ENCODE data around the gene EDNRA.

Gene EDNRA

GRCh38 chr4:147576084-147576483 is 95.2 kb downstream of the EDNRA start:
- no peaks in the 10 kb centered on the region for H3K9me3 ChIP-seq (ENCODE audit: insufficient read depth, low read length)
- no peaks in the 10 kb centered on the region for H3K4me1 ChIP-seq (ENCODE audit: insufficient read depth, insufficient read length)
- no peaks in the 10 kb centered on the region for H3K27me3 ChIP-seq (ENCODE audit: insufficient read depth, insufficient read length)
- H3K36me3 ChIP-seq (ENCODE audit: insufficient read depth, insufficient read length, low read length) = no peaks in the 10 kb centered on the region
- no peak overlapping the region for H3K4me3 ChIP-seq (ENCODE audit: insufficient read length, low read depth)
- no peak overlapping the region for H3K9ac ChIP-seq (ENCODE audit: insufficient read length, low read depth)
- no peak for TF ChIP-seq SUZ12 (IDR thresholded peaks at IDR 0.05; ENCODE audit: extremely low read depth, insufficient read depth, insufficient read length)
- no peak for TF ChIP-seq ZNF274 (IDR thresholded peaks at IDR 0.05; ENCODE audit: low read depth, low read length)
- no peak for TF ChIP-seq YY1 (IDR thresholded peaks at IDR 0.05; ENCODE audit: insufficient read depth, insufficient read length)
- DNase-seq (ENCODE audit: low read depth, low spot score) = no peak

GRCh38 chr4:147578051-147578476 is 97.2 kb downstream of the EDNRA start:
- Histone ChIP-seq H3K4me1 (ENCODE audit: insufficient read depth, insufficient read length) (no peaks in the 10 kb centered on the region), H3K4me3 (ENCODE audit: insufficient read length, low read depth) (no peak overlapping the region), H3K36me3 (ENCODE audit: insufficient read depth, insufficient read length, low read length) (no peaks in the 10 kb centered on the region), H3K9me3 (ENCODE audit: insufficient read depth, low read length) (no peaks in the 10 kb centered on the region), H3K9ac (ENCODE audit: insufficient read length, low read depth) (no peak overlapping the region), H3K27me3 (ENCODE audit: insufficient read depth, insufficient read length) (no peaks in the 10 kb centered on the region)
- TF ChIP-seq ZNF274 (IDR thresholded peaks at IDR 0.05; ENCODE audit: low read depth, low read length) (no peak), YY1 (IDR thresholded peaks at IDR 0.05; ENCODE audit: insufficient read depth, insufficient read length) (no peak), SUZ12 (IDR thresholded peaks at IDR 0.05; ENCODE audit: extremely low read depth, insufficient read depth, insufficient read length) (no peak)
- DNase-seq (ENCODE audit: low read depth, low spot score) = no peak

GRCh38 chr4:147578593-147578992 is 97.7 kb downstream of the EDNRA start:
- no peak overlapping the region for H3K9ac ChIP-seq (ENCODE audit: insufficient read length, low read depth)
- no peaks in the 10 kb centered on the region for H3K36me3 ChIP-seq (ENCODE audit: insufficient read depth, insufficient read length, low read length)
- H3K4me1 ChIP-seq (ENCODE audit: insufficient read depth, insufficient read length) = no peaks in the 10 kb centered on the region
- no peak for DNase-seq (ENCODE audit: low read depth, low spot score)
- H3K27me3 ChIP-seq (ENCODE audit: insufficient read depth, insufficient read length) = no peaks in the 10 kb centered on the region
- H3K9me3 ChIP-seq (ENCODE audit: insufficient read depth, low read length) = no peaks in the 10 kb centered on the region
- no peak for TF ChIP-seq SUZ12 (IDR thresholded peaks at IDR 0.05; ENCODE audit: extremely low read depth, insufficient read depth, insufficient read length)
- no peak for TF ChIP-seq ZNF274 (IDR thresholded peaks at IDR 0.05; ENCODE audit: low read depth, low read length)
- no peak for TF ChIP-seq YY1 (IDR thresholded peaks at IDR 0.05; ENCODE audit: insufficient read depth, insufficient read length)
- no peak overlapping the region for H3K4me3 ChIP-seq (ENCODE audit: insufficient read length, low read depth)

GRCh38 chr4:147580396-147580795 is 99.5 kb downstream of the EDNRA start:
- TF ChIP-seq ZNF274 (IDR thresholded peaks at IDR 0.05; ENCODE audit: low read depth, low read length) (no peak), YY1 (IDR thresholded peaks at IDR 0.05; ENCODE audit: insufficient read depth, insufficient read length) (no peak), SUZ12 (IDR thresholded peaks at IDR 0.05; ENCODE audit: extremely low read depth, insufficient read depth, insufficient read length) (no peak)

GRCh38 chr4:147581606-147582350 is 100.9 kb downstream of the EDNRA start:
- no peak for TF ChIP-seq SUZ12 (IDR thresholded peaks at IDR 0.05; ENCODE audit: extremely low read depth, insufficient read depth, insufficient read length)
- no peak for TF ChIP-seq ZNF274 (IDR thresholded peaks at IDR 0.05; ENCODE audit: low read depth, low read length)
- no peak for TF ChIP-seq YY1 (IDR thresholded peaks at IDR 0.05; ENCODE audit: insufficient read depth, insufficient read length)
- DNase-seq (ENCODE audit: low read depth, low spot score) = no peak

More at GRCh38 chr4:147580396-147580795, 99.5 kb downstream of the EDNRA start:
- Histone ChIP-seq H3K4me3 (ENCODE audit: insufficient read length, low read depth) (no peak overlapping the region), H3K27me3 (ENCODE audit: insufficient read depth, insufficient read length) (no peaks in the 10 kb centered on the region), H3K9ac (ENCODE audit: insufficient read length, low read depth) (no peak overlapping the region), H3K36me3 (ENCODE audit: insufficient read depth, insufficient read length, low read length) (no peaks in the 10 kb centered on the region), H3K4me1 (ENCODE audit: insufficient read depth, insufficient read length) (no peaks in the 10 kb centered on the region), H3K9me3 (ENCODE audit: insufficient read depth, low read length) (no peaks in the 10 kb centered on the region)
- no peak for DNase-seq (ENCODE audit: low read depth, low spot score)

GRCh38 chr4:147582386-147583060 is 101.6 kb downstream of the EDNRA start:
- TF ChIP-seq SUZ12 (IDR thresholded peaks at IDR 0.05; ENCODE audit: extremely low read depth, insufficient read depth, insufficient read length) = no peak
- TF ChIP-seq YY1 (IDR thresholded peaks at IDR 0.05; ENCODE audit: insufficient read depth, insufficient read length) = no peak
- TF ChIP-seq ZNF274 (IDR thresholded peaks at IDR 0.05; ENCODE audit: low read depth, low read length) = no peak
- Histone ChIP-seq H3K4me1 (ENCODE audit: insufficient read depth, insufficient read length) (no peaks in the 10 kb centered on the region), H3K9me3 (ENCODE audit: insufficient read depth, low read length) (no peaks in the 10 kb centered on the region), H3K36me3 (ENCODE audit: insufficient read depth, insufficient read length, low read length) (no peaks in the 10 kb centered on the region), H3K4me3 (ENCODE audit: insufficient read length, low read depth) (no peak overlapping the region), H3K27me3 (ENCODE audit: insufficient read depth, insufficient read length) (no peaks in the 10 kb centered on the region), H3K9ac (ENCODE audit: insufficient read length, low read depth) (no peak overlapping the region)
- DNase-seq (ENCODE audit: low read depth, low spot score) = no peak

More at GRCh38 chr4:147581606-147582350, 100.9 kb downstream of the EDNRA start:
- no peak overlapping the region for H3K9ac ChIP-seq (ENCODE audit: insufficient read length, low read depth)
- H3K36me3 ChIP-seq (ENCODE audit: insufficient read depth, insufficient read length, low read length) = no peaks in the 10 kb centered on the region
- no peaks in the 10 kb centered on the region for H3K4me1 ChIP-seq (ENCODE audit: insufficient read depth, insufficient read length)
- no peaks in the 10 kb centered on the region for H3K27me3 ChIP-seq (ENCODE audit: insufficient read depth, insufficient read length)
- H3K9me3 ChIP-seq (ENCODE audit: insufficient read depth, low read length) = no peaks in the 10 kb centered on the region
- H3K4me3 ChIP-seq (ENCODE audit: insufficient read length, low read depth) = no peak overlapping the region

- H3K27me3 ChIP-seq (ENCODE audit: insufficient read depth, insufficient read length) = no peaks in the 10 kb centered on the region
Observed at GRCh38 chr4:147583876-147584275, 103.0 kb downstream of the EDNRA start.

More at GRCh38 chr4:147583876-147584275, 103.0 kb downstream of the EDNRA start:
- Histone ChIP-seq H3K4me1 (ENCODE audit: insufficient read depth, insufficient read length) (no peaks in the 10 kb centered on the region), H3K9ac (ENCODE audit: insufficient read length, low read depth) (no peak overlapping the region), H3K4me3 (ENCODE audit: insufficient read length, low read depth) (no peak overlapping the region), H3K36me3 (ENCODE audit: insufficient read depth, insufficient read length, low read length) (no peaks in the 10 kb centered on the region), H3K9me3 (ENCODE audit: insufficient read depth, low read length) (no peaks in the 10 kb centered on the region)
- TF ChIP-seq SUZ12 (IDR thresholded peaks at IDR 0.05; ENCODE audit: extremely low read depth, insufficient read depth, insufficient read length) (no peak), YY1 (IDR thresholded peaks at IDR 0.05; ENCODE audit: insufficient read depth, insufficient read length) (no peak), ZNF274 (IDR thresholded peaks at IDR 0.05; ENCODE audit: low read depth, low read length) (no peak)
- DNase-seq (ENCODE audit: low read depth, low spot score) = no peak

Data from NT2/D1 (cell line).